Raji (cell line): Measurements from ENCODE around the gene LPCAT1.

ENCODE experiments used
- POLR2A ChIP-seq: IDR thresholded peaks from 2 replicates; pipeline ENCODE4 v1.6.1; 2011; ENCODE audit warnings: low read depth, low read length, control low read depth; ENCODE audit not compliant: insufficient read depth

The LPCAT1 gene

GRCh38 chr5:1523793-1524480, at the start of gene LPCAT1:
Gene LPCAT1, minus strand, starts transcription at chr5:1523960. Its CDS starts 116 bp downstream, at chr5:1523844.
- TF ChIP-seq POLR2A, result peak; percentile 58

DNA sequence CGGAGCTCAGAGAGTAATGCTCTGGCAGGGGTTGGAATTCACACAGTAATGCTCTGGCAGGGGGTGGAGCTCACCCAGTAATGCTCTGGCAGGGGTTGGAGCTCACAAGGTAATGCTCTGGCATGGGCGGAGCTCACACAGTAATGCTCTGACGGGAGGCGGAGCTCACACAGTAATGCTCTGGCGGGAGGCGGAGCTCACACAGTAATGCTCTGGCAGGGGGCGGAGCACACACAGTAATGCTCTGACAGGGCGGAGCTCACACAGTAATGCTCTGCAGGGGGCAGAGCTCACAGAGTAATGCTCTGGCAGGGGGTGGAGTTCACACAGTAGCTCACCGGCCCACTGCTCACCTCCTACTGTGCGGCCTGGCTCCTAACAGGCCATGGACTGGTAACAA, 47.2 kb upstream of the LPCAT1 start:
- TF ChIP-seq POLR2A, result no peak

DNA sequence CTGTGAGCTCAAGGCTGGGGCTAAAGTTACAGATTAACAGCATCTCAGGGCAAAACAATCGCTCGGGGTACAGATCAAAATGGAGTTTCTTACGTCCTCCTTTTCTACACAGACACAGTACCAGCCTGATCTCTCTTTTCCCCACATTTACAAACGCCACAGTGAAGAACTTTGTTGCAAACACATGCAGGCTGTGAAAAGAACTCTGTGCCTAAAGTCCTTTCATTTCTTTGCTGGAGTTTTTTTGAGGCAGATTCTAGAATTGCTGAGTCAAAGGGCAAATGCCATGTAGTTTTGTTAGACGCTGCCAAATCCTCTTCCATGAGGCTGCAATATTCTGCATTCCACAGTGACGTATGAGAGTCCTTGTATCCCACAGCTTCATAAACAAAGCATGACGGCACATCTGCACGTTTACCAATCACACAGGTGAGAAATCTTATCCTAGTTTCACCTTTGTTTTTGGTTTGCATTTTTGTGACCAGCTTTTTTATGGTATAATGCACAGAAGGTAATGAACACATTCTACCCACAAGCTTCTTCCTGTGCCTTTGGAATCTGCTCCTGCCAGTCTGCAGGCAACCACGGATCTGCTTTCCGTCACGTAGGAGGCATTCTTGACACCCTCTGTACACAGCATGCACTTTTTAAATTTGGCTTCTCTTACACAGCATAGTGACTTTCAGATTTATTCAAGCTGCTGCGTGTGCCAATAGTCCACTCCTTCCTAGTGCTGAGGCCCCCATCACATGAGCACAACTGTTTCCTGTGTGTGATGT, 44.6 kb upstream of the LPCAT1 start:
- TF ChIP-seq POLR2A, result no peak

DNA sequence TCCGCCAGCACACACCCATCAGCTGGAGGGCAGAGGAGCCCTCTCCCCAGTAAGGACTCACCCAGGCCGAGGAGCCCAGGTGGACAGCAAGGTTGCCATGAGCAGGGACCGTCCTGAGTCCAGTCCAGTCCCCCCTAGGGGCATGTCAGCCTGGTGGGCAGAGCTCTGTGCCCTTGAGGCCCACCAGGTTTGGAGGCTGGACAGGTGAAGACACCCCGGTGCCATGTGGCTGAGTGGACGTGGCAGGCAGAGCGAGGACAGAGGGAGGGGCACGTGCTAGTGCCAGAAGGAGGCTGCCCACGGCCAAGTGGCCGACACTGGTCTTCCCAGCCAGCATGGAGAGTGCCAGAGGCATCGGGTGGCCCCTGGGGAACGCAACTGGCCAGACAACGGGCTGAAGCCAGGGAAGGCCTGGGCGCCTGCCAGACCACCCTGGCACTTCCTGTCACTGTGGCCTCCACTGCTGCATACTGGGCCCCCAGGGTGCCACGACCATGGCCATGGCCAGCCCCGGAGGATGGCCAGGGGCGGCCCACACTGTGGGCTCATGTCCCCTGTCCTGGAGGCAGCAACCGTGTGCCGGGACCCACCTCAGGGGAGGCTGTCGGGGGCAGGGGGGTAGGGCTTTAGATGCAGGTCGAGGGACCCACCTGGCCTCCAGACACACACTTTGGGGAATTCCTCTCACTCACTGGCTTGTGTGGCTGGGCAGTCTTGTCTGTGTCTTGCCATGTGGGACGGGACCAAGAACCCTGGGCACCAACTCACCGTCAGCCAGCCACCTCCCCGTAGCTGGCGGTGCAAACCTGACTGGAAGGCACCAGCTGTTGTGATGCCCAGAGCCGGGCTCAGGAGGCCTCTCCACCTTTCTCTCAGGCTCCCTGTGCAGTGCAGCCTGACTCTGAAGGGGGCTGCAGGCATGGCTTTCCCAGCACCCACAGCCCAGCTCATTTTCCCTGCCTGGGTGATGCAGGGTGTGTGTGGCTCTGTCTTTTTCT, 42.3 kb upstream of the LPCAT1 start:
- TF ChIP-seq POLR2A, result no peak

DNA sequence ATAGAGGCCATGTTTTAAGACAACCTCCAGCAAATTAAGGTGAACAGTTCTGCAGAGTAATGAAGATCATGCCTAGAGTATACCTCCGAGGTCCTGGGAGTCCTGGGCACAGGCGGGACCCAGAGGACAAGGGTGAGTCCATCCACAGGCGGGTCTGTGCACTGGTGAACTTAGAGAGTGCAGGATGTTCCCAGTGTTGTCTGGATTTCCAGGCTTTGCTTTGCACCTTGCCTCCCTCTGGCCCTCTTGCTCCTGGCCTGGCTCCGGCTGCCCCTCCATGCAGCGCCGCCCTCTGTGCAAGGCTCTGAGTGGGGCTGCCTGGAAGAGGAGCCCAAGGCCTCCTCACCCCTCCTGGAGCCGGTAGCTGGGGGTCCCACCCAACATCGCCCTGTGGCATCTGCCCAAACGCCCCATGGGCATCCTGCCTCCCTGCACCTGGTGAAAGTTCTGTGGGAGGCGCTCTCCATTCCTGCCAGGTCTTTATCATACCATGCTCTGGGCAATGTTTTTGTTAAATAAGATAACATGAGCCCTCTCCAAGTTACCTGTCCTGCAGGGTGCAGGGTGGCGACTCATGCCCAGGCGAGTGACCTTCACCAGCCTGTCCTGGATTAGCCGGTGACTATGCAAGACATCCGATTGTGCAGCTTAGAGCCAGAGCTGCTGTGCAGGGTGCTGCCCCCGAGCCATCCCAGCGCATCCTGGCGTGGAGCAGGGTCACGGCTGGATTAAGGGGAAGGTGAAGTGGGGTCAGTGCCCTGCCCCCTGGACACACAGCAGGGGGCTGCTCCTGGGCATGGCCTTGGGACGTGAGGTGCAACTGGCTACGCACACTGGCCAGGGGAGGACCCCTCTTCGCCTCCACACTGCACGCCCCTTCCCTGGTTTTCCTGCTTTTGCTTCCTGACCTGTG, 41.3 kb upstream of the LPCAT1 start:
- no peak for TF ChIP-seq POLR2A

DNA sequence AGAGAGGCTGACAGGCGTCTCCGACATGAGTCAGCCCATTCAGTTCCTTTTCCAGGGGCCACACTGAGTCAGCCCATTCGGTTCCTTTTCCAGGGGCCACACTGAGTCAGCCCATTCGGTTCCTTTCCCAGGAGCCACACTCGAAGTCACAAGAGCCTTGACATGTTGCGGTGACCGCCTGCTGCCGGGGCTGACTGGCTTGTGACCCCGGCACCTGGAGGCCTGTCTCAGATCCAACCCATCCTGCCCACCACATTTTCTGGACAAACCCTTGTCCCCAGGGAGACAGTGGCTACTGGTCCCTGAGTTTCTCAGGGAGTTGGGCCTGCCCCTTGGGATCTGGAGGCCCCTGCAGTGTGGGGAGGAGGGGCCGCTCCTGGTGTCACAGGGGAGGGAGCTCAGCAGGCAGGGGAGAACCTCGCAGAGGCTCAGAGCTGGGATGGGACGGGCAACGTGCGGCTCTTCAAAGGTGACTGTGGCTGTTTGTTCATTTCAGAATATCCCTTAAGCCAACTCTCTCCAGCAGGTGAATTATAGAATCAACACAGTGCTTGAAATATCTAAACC, 40.5 kb upstream of the LPCAT1 start:
- TF ChIP-seq POLR2A, result no peak

GRCh38 chr5:1563617-1564181, 39.9 kb upstream of the LPCAT1 start:
- TF ChIP-seq POLR2A, result no peak

- TF ChIP-seq POLR2A, result no peak
Measured at GRCh38 chr5:1563051-1563461, 39.3 kb upstream of the LPCAT1 start.

GRCh38 chr5:1562599-1562998, 38.8 kb upstream of the LPCAT1 start:
- no peak for TF ChIP-seq POLR2A

GRCh38 chr5:1561402-1561929, 37.7 kb upstream of the LPCAT1 start:
- no peak for TF ChIP-seq POLR2A

DNA sequence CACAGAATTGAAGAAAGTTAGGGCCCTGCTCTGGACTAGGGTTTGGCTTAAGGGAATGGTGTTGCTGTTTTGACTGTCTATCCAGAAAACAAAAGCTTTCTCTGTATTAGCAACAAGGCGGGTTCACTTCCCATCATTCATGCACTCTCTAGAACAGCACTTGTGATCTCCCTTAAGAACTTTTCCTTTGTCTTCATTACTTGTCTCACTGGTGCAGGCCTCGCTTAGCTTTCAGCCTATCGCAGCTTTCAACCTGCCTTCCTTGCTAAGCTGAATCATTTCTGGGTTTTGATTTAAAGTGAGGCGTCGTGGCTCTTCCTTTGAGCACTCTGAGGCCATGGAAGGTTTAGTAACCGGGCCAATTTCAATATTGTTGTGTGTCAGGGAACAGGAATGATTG, 35.2 kb upstream of the LPCAT1 start:
- no peak for TF ChIP-seq POLR2A

- TF ChIP-seq POLR2A, result no peak
Measured at GRCh38 chr5:1557114-1557873, 33.5 kb upstream of the LPCAT1 start.

- no peak for TF ChIP-seq POLR2A
Measured at GRCh38 chr5:1555808-1556731, 32.3 kb upstream of the LPCAT1 start.
